Right lobe of liver (tissue), 4 donors: ENCODE data around the gene DLX3.

Experiments used
- CTCF ChIP-seq, 4 donors: fragments of 200-600 bp in 3 of 4; fragments of 450-650 bp in 1 of 4; IDR thresholded peaks; one replicate each; pipeline versions ENCODE4 v1.5.1 to v1.8.0; 2016 to 2022; ENCODE audit warnings: antibody characterized with exemption in 4 of 4, mild to moderate bottlenecking in 2 of 4
- POLR2A ChIP-seq: fragments of 450-650 bp; IDR thresholded peaks from one replicate; pipeline ENCODE4 v1.6.1; 2017; ENCODE audit warnings: antibody characterized with exemption, mild to moderate bottlenecking
- donor health status: DM: no; HTN: no; CAD: no.
- donor health status: DM: no; HTN: no; CAD: no.
- donor health status: DM: no; HTN: yes; CAD: no.

DNA sequence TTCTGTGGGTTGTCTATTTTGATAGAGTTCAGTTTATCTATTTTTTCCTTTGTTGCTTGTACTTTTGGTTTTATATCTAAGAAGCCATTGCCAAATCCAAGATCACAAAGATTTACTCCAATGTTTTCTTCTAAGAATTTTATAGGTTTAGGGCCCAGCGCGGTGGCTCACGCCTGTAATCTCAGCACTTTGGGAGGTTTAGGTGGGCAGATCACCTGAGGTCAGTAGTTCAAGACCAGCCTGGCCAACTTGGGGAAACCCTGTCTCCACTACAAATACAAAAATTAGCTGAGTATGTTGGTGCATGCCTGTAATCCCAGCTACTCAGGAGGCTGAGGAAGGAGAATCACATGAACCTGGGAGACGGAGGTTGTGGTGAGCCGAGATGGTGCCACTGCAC lies 47.2 kb upstream of the DLX3 start:
- TF ChIP-seq CTCF (IDR thresholded peaks at IDR 0.05): no peak
- TF ChIP-seq POLR2A: no peak
